Thyroid gland (tissue), 4 donors: Measurements from ENCODE around the gene LFNG.

Experiments
- POLR2A ChIP-seq, 2 donors: fragments of 450-650 bp; IDR thresholded peaks; one replicate each; pipeline ENCODE4 v1.6.1; 2017; ENCODE audit warnings: antibody characterized with exemption in 2 of 2, mild to moderate bottlenecking in 2 of 2, moderate library complexity in 1 of 2
- TF ChIP-seq, protein P1 (sequence below), 6 experiments: fragments of 200-600 bp in 3 of 6; fragments of 450-650 bp in 3 of 6; sonication (generic) in 3 of 6; IDR thresholded peaks; one replicate each; pipeline ENCODE4 v1.5.1; 2016 to 2019; ENCODE audit warnings: antibody characterized with exemption in 6 of 6, mild to moderate bottlenecking in 2 of 6, inconsistent platforms in 1 of 6, moderate library complexity in 1 of 6

GRCh38 chr7:2544541-2545188 lies 25.1 kb downstream of the LFNG start:
- TF ChIP-seq, protein P1, sequence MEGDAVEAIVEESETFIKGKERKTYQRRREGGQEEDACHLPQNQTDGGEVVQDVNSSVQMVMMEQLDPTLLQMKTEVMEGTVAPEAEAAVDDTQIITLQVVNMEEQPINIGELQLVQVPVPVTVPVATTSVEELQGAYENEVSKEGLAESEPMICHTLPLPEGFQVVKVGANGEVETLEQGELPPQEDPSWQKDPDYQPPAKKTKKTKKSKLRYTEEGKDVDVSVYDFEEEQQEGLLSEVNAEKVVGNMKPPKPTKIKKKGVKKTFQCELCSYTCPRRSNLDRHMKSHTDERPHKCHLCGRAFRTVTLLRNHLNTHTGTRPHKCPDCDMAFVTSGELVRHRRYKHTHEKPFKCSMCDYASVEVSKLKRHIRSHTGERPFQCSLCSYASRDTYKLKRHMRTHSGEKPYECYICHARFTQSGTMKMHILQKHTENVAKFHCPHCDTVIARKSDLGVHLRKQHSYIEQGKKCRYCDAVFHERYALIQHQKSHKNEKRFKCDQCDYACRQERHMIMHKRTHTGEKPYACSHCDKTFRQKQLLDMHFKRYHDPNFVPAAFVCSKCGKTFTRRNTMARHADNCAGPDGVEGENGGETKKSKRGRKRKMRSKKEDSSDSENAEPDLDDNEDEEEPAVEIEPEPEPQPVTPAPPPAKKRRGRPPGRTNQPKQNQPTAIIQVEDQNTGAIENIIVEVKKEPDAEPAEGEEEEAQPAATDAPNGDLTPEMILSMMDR (IDR thresholded peaks at IDR 0.05), result no peak
- no peak for TF ChIP-seq POLR2A (IDR thresholded peaks at IDR 0.05)
